AG04449 (cell line): ENCODE measurements around the gene PALLD.

ENCODE experiments used
- CTCF ChIA-PET: fragments of 350-600 bp; formaldehyde crosslinking; extraction: SDS; loops from one replicate; lab custom pipeline; 2021; ENCODE audit warnings: antibody characterized with exemption; lab: Yijun Ruan, JAX
- POLR2A ChIA-PET: fragments of 400-600, 350-600 bp; formaldehyde crosslinking; extraction: SDS; loops from one replicate; lab custom pipeline; 2020; ENCODE audit warnings: antibody characterized with exemption, inconsistent platforms; lab: Yijun Ruan, JAX
- DNase-seq: peaks from one replicate; pipeline ENCODE4 v3.0.0-alpha.2; 2010; ENCODE audit warnings: low read depth, low spot score
- H3K4me3 ChIP-seq: 2 replicates; pipeline ENCODE4 v1.5.1; 2011; ENCODE audit warnings: low read depth, mild to moderate bottlenecking, control low read depth, low read length
- CTCF ChIP-seq: IDR thresholded peaks from one replicate; pipeline ENCODE4 v1.5.1; 2011; ENCODE audit warnings: mild to moderate bottlenecking, moderate library complexity, low read length, control low read depth, inconsistent platforms; ENCODE audit not compliant: insufficient read depth; ENCODE audit errors: missing control alignments

PALLD gene

DNA sequence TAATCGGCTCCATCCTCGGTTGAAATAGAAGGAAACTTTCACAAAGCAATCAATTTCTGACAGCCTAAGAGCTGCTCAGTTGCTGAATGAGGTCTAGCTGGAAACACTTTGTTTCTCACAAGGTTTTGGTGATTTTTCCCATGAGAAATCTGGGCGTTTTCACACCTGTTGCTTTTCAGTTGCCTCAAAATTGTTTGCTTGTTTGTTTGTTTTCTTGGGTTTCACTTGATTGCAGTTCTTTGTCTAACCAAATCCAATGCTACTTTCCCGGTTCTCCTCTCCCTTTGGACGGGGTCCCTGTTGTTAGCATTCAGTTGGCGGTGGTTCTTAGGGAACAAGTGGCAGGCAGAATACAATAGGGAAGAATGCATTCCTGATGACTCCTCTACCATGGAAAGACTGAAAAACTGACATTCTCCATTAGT is 135.5 kb downstream of the PALLD start:
- peak overlapping the region; percentile 65 for H3K4me3 ChIP-seq
- ChIA-PET POLR2A (no interaction called here), CTCF (interaction anchor here (0.7 to 1.6 kb wide), 8 partner anchors 9 to 845 kb away, joined by 3 to 5 read pairs (median 4); no protein-coding TSS in a partner anchor)
- TF ChIP-seq CTCF, result no peak
- DNase-seq, result no peak

DNA sequence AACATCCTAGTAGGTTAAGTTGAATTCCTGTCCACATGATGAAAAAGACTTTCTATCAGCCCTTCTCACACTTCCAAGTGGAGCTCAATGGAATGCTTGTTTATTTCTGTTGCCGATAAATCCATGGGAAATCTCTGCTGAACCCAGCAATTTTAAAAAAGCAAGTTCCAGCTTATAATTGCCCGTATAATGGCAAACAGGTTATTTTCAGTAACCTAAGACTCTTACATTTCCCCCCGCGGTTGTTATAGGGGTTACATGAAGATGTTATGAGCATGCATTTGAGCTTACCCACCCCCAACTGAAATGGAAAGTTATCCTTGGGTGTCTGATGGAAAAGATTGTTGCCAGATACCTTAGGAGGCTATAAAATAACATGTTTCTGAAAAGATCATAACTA is 136.2 kb downstream of the PALLD start:
- ChIA-PET CTCF (interaction anchor here (0.9 to 2.4 kb wide), 7 partner anchors 10 to 119 kb away, joined by 3 to 9 read pairs (median 4); no protein-coding TSS in a partner anchor), POLR2A (interaction anchor here (1.2 kb wide), 1 partner anchor 60 kb away, joined by 5 read pairs; no protein-coding TSS in a partner anchor)
- DNase-seq, result no peak
- no peak for TF ChIP-seq CTCF
- H3K4me3 ChIP-seq, result peak overlapping the region; percentile 65

- CTCF ChIA-PET, result interaction anchor here (0.9 to 2.4 kb wide), 10 partner anchors 11 to 119 kb away, joined by 3 to 9 read pairs (median 4); no protein-coding TSS in a partner anchor
- DNase-seq, result no peak
- H3K4me3 ChIP-seq, result no peak overlapping the region; the same call in 1 of the 2 replicates
- TF ChIP-seq CTCF, result no peak
- POLR2A ChIA-PET, result interaction anchor here (0.8 to 2.1 kb wide), 4 partner anchors 15 to 59 kb away, joined by 3 to 8 read pairs (median 5); no protein-coding TSS in a partner anchor
Observed at GRCh38 chr4:168633496-168633895, 136.6 kb downstream of the PALLD start.

DNA sequence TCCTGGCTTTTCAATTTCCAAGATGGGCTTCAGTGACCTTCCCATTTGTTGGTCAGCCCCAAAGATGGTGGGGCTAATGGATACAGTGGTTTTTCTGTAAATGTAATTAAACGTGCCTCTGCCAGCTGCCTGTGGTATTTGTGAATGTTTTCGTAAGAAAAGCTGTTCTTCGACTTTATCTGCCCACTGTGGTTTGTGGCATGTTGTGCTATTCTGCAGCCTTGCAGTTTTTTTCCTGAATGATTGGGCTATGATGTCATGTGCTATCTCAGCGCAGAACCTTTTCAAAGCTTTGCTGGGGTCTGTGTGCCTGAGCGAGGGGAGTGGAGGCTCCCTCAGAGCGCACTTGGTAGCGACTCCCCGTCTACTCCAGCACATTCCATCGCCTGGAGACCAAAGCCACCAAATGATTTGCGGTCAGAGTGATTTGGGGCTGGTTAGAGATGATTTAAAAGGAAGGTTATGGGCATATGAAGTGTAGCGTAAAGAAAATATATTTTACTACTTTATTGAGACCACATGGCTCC is 137.5 kb downstream of the PALLD start:
- ChIA-PET POLR2A (interaction anchor here (0.5 to 2.1 kb wide), 10 partner anchors 11 to 287 kb away, joined by 3 to 8 read pairs (median 3); no protein-coding TSS in a partner anchor), CTCF (interaction anchor here (0.9 to 2.4 kb wide), 8 partner anchors 14 to 120 kb away, joined by 3 to 9 read pairs (median 4); no protein-coding TSS in a partner anchor)
- no peak overlapping the region for H3K4me3 ChIP-seq
- peak; percentile 98 for DNase-seq
- no peak for TF ChIP-seq CTCF

DNA sequence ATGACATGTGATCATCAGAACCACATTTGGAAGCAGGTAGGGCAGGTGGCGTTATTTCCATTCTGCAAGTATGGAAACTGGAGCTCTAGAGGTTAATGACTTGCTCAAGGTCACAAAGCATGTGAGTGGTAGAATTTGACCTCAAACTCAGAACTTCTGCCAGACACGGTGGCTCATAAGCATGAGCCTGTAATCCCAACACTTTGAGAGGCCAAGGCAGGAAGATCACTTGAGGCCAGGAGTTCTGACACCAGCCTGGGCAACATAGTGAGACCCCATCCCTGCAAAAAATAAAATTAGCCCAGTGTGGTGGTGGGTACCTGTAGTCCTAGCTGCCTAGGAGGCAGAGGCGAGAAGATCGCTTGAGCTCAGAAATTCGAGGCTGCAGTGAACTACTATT is 139.2 kb downstream of the PALLD start:
- no peak overlapping the region for H3K4me3 ChIP-seq
- no peak for DNase-seq
- ChIA-PET POLR2A (no interaction called here), CTCF (interaction anchor here (1.5 kb wide), 1 partner anchor 12 kb away, joined by 3 read pairs; no protein-coding TSS in a partner anchor)
- TF ChIP-seq CTCF, result no peak

- no peak for TF ChIP-seq CTCF
- ChIA-PET POLR2A (interaction anchor here (0.9 kb wide), 1 partner anchor 196 kb away, joined by 7 read pairs; no protein-coding TSS in a partner anchor), CTCF (interaction anchor here (1.0 to 1.5 kb wide), 2 partner anchors 11 to 51 kb away, joined by 3 to 5 read pairs; no protein-coding TSS in a partner anchor)
- no peak overlapping the region for H3K4me3 ChIP-seq
- no peak for DNase-seq
Observed at GRCh38 chr4:168636506-168637196, 139.8 kb downstream of the PALLD start.
